MM.1S (cell line): ENCODE data around the gene GYS2.

ENCODE experiments used
- DNase-seq: peaks from one replicate; pipeline ENCODE4 v3.0.0-alpha.2; 2015
- H2AFZ ChIP-seq: fragments of 300-600 bp; sonication (generic); 2 replicates; pipeline ENCODE4 v1.6.0; 2016; ENCODE audit warnings: antibody characterized with exemption, low read length
- H3F3A ChIP-seq: fragments of 300-600 bp; sonication (generic); 2 replicates; pipeline ENCODE4 v1.6.1; 2016; ENCODE audit warnings: mild to moderate bottlenecking, antibody characterized with exemption, low read length, moderate library complexity, mixed read lengths; ENCODE audit not compliant: insufficient read depth
- H3K27ac ChIP-seq: fragments of 300-600 bp; sonication (generic); 2 replicates; pipeline ENCODE4 v1.5.1; 2016; ENCODE audit warnings: mild to moderate bottlenecking, low read length
- H3K27me3 ChIP-seq: fragments of 300-600 bp; sonication (generic); replicated peaks from 2 replicates; pipeline ENCODE4 v1.6.0; 2016; ENCODE audit warnings: low read length; ENCODE audit not compliant: insufficient read depth
- H3K36me3 ChIP-seq: fragments of 300-600 bp; sonication (generic); replicated peaks from 2 replicates; pipeline ENCODE4 v1.6.1; 2016; ENCODE audit warnings: mild to moderate bottlenecking, low read length, mixed read lengths; ENCODE audit not compliant: insufficient read depth
- H3K4me1 ChIP-seq: fragments of 300-600 bp; sonication (generic); 2 replicates; pipeline ENCODE4 v1.6.1; 2016; ENCODE audit warnings: low read length, mixed read lengths
- H3K4me2 ChIP-seq: fragments of 300-600 bp; sonication (generic); 2 replicates; pipeline ENCODE4 v1.6.0; 2016; ENCODE audit warnings: low read depth, low read length
- H3K4me3 ChIP-seq: fragments of 300-600 bp; sonication (generic); 2 replicates; pipeline ENCODE4 v1.5.1; 2016; ENCODE audit warnings: low read length, mixed read lengths
- H3K79me2 ChIP-seq: fragments of 300-600 bp; sonication (generic); 2 replicates; pipeline ENCODE4 v1.6.1; 2016; ENCODE audit warnings: mixed run types, low read length, mixed read lengths
- H3K9ac ChIP-seq: fragments of 300-600 bp; sonication (generic); 2 replicates; pipeline ENCODE4 v1.6.1; 2016; ENCODE audit warnings: low read length, mixed read lengths
- H3K9me2 ChIP-seq: fragments of 300-600 bp; sonication (generic); replicated peaks from 2 replicates; pipeline ENCODE4 v1.6.1; 2016; ENCODE audit warnings: mild to moderate bottlenecking, low read length, mixed read lengths; ENCODE audit not compliant: insufficient read depth
- H3K9me3 ChIP-seq: fragments of 300-600 bp; sonication (generic); replicated peaks from 2 replicates; pipeline ENCODE4 v1.6.1; 2016; ENCODE audit warnings: mild to moderate bottlenecking, low read length, mixed read lengths; ENCODE audit not compliant: insufficient read depth
- H4K20me1 ChIP-seq: fragments of 300-600 bp; sonication (generic); 2 replicates; pipeline ENCODE4 v1.6.1; 2016; ENCODE audit warnings: mild to moderate bottlenecking, low read length, moderate library complexity, mixed read lengths; ENCODE audit not compliant: insufficient read depth
- CTCF ChIP-seq: fragments of 300-600 bp; sonication (generic); IDR thresholded peaks from 2 replicates; pipeline ENCODE4 v1.5.1; 2016; ENCODE audit warnings: antibody characterized with exemption, low read length, mixed read lengths
- EZH2 ChIP-seq: fragments of 300-600 bp; sonication (generic); optimal IDR thresholded peaks from 2 replicates; pipeline ENCODE3; 2017; ENCODE audit warnings: low read depth, mild to moderate bottlenecking, antibody characterized with exemption, low read length, mixed read lengths
- EZH2phosphoT487 ChIP-seq: fragments of 300-600 bp; sonication (generic); IDR thresholded peaks from 2 replicates; pipeline ENCODE4 v1.6.1; 2018; ENCODE audit warnings: antibody characterized with exemption, low read length

GYS2 gene

GRCh38 chr12:21566907-21567394, 37.7 kb downstream of the GYS2 start:
- Histone ChIP-seq H3K79me2 (no peaks in the 10 kb centered on the region), H3K9ac (no peak overlapping the region), H4K20me1 (no peaks in the 10 kb centered on the region), H3K9me2 (no peaks in the 10 kb centered on the region), H3K4me3 (no peak overlapping the region), H3F3A (no peaks in the 10 kb centered on the region), H3K9me3 (no peaks in the 10 kb centered on the region), H2AFZ (no peak overlapping the region), H3K4me1 (no peaks in the 10 kb centered on the region), H3K27ac (no peak overlapping the region), H3K27me3 (no peaks in the 10 kb centered on the region), H3K4me2 (no peak overlapping the region), H3K36me3 (no peaks in the 10 kb centered on the region)
- no peak for DNase-seq
- TF ChIP-seq EZH2 (no peak), EZH2phosphoT487 (no peak), CTCF (no peak)

GRCh38 chr12:21566223-21566906, 38.3 kb downstream of the GYS2 start:
- no peak overlapping the region for H3K4me3 ChIP-seq
- H4K20me1 ChIP-seq: no peaks in the 10 kb centered on the region
- no peak overlapping the region for H3K27ac ChIP-seq
- TF ChIP-seq CTCF: no peak
- no peak for TF ChIP-seq EZH2
- no peak for TF ChIP-seq EZH2phosphoT487
- H3K9ac ChIP-seq: no peak overlapping the region
- no peaks in the 10 kb centered on the region for H3K9me2 ChIP-seq
- H3K4me2 ChIP-seq: no peak overlapping the region
- no peaks in the 10 kb centered on the region for H3F3A ChIP-seq
- no peaks in the 10 kb centered on the region for H3K27me3 ChIP-seq
- no peak overlapping the region for H2AFZ ChIP-seq
- H3K79me2 ChIP-seq: no peaks in the 10 kb centered on the region
- H3K4me1 ChIP-seq: no peaks in the 10 kb centered on the region
- no peaks in the 10 kb centered on the region for H3K36me3 ChIP-seq
- no peaks in the 10 kb centered on the region for H3K9me3 ChIP-seq
- DNase-seq: no peak

GRCh38 chr12:21562859-21563258, 41.8 kb downstream of the GYS2 start:
- no peak overlapping the region for H3K27ac ChIP-seq

More at GRCh38 chr12:21562859-21563258, 41.8 kb downstream of the GYS2 start:
- Histone ChIP-seq H3K9me2 (no peaks in the 10 kb centered on the region), H2AFZ (no peak overlapping the region), H3K4me2 (no peak overlapping the region), H3K79me2 (no peaks in the 10 kb centered on the region), H3K9me3 (no peaks in the 10 kb centered on the region), H3K9ac (no peak overlapping the region), H3F3A (no peaks in the 10 kb centered on the region), H4K20me1 (no peaks in the 10 kb centered on the region), H3K4me1 (no peaks in the 10 kb centered on the region), H3K4me3 (no peak overlapping the region), H3K36me3 (no peaks in the 10 kb centered on the region), H3K27me3 (no peaks in the 10 kb centered on the region)
- no peak for DNase-seq
- TF ChIP-seq EZH2 (no peak), EZH2phosphoT487 (no peak), CTCF (no peak)
